Measurements from ENCODE around the gene FASTK.

FASTK gene

DNA sequence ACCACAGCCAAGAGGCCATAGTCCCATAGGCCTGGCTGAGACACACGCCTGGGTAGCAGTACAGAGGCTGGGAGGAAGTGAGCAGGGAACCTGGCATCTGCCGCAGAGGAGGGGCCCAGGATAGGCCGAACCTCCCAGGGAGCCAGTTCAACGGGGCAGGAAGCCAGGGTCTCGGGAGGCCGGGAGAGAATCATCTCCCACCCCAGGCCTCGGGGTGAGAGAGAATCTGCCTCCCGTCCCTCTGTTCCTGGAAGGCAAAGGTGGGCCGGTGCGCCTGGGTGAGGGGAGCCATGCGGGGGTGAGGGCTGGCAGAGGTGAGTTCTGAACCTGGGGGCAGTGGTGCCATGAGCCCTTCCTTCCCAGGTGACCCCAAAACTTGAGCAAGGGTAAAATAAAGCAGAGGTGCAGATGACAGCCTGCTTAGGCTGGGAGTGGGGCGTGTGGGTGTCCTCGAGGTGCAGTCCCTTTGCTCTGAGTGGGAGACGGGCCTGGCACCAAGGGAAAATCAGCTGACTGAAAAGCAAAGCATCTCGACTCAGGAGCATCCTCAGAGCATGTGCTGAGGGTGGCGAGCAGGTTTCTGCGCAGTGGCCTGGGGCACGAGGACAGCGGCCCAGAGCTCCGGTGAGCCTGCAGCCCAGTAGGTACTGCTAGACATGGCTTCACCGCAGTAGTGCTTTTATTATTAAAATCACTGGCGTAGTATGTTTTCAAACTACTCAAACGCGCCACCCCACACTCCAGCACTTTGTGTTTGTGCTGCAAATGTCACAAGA is 21.2 kb upstream of the FASTK start:
- TF ChIP-seq ZC3H10 (CRISPR knock-in tag; IDR thresholded peaks at IDR 0.05) (no peak), CSDC2 (CRISPR knock-in tag; IDR thresholded peaks at IDR 0.05) (no peak), ZNF8 (CRISPR knock-in tag; IDR thresholded peaks at IDR 0.05) (no peak), ISL1 (CRISPR knock-in tag; IDR thresholded peaks at IDR 0.05) (no peak), PPARA (CRISPR knock-in tag; IDR thresholded peaks at IDR 0.05; ENCODE audit: borderline replicate concordance) (no peak), SNAI2 (CRISPR knock-in tag; IDR thresholded peaks at IDR 0.05) (no peak), ZFP3 (CRISPR knock-in tag; IDR thresholded peaks at IDR 0.05) (no peak), ZNF70 (CRISPR knock-in tag; IDR thresholded peaks at IDR 0.05) (no peak), ESRRG (CRISPR knock-in tag; IDR thresholded peaks at IDR 0.05) (no peak), BACH2 (CRISPR knock-in tag; IDR thresholded peaks at IDR 0.05; ENCODE audit: borderline replicate concordance) (no peak)
- TF ChIP-seq, protein P1, sequence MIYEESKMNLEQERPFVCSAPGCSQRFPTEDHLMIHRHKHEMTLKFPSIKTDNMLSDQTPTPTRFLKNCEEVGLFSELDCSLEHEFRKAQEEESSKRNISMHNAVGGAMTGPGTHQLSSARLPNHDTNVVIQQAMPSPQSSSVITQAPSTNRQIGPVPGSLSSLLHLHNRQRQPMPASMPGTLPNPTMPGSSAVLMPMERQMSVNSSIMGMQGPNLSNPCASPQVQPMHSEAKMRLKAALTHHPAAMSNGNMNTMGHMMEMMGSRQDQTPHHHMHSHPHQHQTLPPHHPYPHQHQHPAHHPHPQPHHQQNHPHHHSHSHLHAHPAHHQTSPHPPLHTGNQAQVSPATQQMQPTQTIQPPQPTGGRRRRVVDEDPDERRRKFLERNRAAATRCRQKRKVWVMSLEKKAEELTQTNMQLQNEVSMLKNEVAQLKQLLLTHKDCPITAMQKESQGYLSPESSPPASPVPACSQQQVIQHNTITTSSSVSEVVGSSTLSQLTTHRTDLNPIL (CRISPR knock-in tag; IDR thresholded peaks at IDR 0.05; ENCODE audit: low read depth), result no peak
- TF ChIP-seq, protein P2, sequence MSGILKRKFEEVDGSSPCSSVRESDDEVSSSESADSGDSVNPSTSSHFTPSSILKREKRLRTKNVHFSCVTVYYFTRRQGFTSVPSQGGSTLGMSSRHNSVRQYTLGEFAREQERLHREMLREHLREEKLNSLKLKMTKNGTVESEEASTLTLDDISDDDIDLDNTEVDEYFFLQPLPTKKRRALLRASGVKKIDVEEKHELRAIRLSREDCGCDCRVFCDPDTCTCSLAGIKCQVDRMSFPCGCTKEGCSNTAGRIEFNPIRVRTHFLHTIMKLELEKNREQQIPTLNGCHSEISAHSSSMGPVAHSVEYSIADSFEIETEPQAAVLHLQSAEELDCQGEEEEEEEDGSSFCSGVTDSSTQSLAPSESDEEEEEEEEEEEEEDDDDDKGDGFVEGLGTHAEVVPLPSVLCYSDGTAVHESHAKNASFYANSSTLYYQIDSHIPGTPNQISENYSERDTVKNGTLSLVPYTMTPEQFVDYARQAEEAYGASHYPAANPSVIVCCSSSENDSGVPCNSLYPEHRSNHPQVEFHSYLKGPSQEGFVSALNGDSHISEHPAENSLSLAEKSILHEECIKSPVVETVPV (CRISPR knock-in tag; IDR thresholded peaks at IDR 0.05), result no peak
- ATAC-seq, result no peak

DNA sequence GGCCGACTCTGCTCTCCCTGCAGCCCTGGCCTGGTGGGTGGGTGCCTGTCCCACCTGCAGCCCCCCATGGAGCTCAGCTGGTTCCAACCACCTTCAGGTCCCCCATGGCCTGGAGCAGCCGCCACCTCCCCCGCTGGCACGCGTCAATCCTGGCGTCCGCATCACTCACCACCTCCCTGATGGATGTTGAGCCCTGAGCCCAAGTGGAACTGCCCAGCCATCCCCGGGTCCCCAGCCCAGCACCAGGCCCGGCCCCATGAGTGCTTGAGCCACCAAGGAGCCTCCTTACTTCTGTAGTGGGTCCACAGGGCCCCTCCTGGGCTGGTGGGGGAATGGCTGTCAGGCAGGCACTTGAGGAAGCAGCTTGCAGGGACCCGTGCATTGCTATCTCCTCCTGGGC is 20.3 kb upstream of the FASTK start:
- TF ChIP-seq TOX (CRISPR knock-in tag; IDR thresholded peaks at IDR 0.05; ENCODE audit: borderline replicate concordance) (no peak), SNAI2 (CRISPR knock-in tag; IDR thresholded peaks at IDR 0.05) (no peak)
- ATAC-seq, result no peak

DNA sequence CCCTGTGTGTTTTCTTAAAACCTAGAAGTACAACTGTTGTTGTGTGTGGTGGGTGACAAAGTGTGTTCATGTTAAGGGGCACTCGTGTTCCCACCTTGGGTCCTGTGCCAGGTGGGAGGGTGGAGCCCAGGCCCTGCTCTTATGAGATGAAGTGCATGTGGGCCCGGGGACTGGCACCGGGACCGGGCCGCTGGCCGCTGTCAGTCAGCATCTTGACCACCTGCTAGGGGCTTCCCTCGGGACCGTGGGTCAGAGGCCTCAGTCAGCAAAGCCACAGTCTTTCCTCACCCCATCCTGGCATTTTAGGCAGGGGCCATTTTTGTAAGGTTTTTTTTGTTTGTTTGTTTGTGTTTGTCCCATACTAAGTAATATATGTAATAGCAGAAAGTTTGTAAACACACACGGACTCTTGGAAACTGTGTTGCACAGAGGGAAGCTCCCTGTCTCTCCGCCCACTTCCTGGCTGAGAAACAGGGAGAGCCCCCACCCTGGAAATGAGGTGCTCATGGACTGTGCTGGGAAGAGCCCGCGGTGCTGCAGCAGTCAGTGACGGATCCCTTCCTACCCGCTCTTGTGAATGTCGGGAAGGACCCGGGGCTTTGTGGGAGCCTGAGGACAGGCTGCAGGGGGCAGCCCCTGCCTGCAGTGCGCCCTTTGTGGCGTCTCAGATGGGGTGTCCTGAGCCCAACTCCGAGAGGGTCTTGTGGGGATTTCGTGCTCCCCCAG is 19.0 kb upstream of the FASTK start:
- no peak for ATAC-seq
- TF ChIP-seq SNAI2 (CRISPR knock-in tag; IDR thresholded peaks at IDR 0.05) (no peak), TCF4 (CRISPR knock-in tag; IDR thresholded peaks at IDR 0.05; ENCODE audit: borderline replicate concordance) (no peak), ESRRG (CRISPR knock-in tag; IDR thresholded peaks at IDR 0.05) (no peak), ZFP30 (CRISPR knock-in tag; IDR thresholded peaks at IDR 0.05) (no peak)

DNA sequence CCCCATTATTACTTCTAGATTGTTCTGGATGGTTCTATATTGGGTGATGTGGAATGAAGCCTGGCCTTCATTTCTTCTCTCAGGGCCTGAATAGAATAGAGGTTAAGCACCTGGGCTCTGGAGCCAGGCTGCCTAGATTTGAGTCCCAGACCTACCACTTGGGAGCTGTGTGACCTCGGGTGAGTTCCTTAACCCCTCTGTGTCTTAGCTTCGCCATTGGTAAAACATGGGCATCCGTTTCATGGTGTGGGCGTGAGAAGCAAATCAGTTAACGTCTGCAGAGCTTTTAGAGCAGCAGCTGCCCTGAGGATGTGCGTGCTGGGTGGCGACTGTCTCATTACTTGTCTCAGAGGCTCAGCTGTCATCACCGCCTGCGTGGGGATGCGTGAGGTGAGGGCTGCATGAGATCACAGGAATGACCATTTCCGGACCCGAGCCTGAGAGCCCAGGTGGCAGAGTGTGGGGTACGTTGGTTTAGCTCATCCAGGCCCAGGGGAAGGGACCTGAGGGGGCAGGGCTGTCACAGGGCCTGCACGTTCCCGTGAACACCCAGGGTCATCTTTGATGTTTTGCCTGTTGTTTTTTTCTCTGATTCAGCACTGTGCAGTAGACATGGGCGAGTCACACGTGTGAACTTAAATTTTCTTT is 15.3 kb upstream of the FASTK start:
- ATAC-seq, result no peak
- TF ChIP-seq, protein P1 (CRISPR knock-in tag; IDR thresholded peaks at IDR 0.05; ENCODE audit: low read depth), result no peak

DNA sequence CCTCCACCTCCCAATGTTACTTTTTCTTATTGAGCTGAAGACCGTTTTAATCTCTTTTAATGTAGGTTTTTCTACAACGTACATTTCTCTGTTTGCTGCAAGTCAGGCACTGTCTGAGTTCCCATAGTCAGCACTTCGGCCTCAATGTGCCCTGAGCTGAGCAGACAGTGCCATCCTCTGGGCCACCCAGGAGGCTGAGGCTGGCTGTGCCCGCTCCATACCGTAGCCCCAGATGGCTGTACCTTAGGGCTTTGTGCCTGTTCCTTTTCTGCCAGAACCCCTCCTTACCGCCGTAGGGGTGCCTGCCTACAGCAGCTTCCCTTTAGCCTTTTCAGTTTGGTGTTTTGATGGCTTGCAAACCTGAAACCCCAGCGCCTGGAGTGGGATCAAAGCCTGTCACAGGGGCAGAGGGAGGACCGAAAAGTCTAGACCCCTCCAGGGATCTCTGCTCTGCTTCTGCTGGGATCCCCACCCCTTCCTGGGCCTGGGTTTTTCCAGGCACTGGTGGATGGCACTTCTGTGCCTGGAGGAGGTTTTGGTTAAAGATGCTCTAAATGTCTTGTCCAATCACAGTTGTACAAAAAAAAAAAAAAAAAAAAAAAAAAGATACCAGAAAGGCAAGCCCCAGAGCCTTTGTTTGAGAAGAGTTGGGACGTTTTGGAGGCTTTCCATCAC is 14.7 kb upstream of the FASTK start:
- ATAC-seq, result peak; percentile 56

More for the DNA sequence above, 14.7 kb upstream of the FASTK start:
- TF ChIP-seq TOX (CRISPR knock-in tag; IDR thresholded peaks at IDR 0.05; ENCODE audit: borderline replicate concordance) (no peak), ISL1 (CRISPR knock-in tag; IDR thresholded peaks at IDR 0.05) (no peak), GLIS3 (CRISPR knock-in tag; IDR thresholded peaks at IDR 0.05) (no peak), ESRRG (CRISPR knock-in tag; IDR thresholded peaks at IDR 0.05) (no peak), TCF4 (CRISPR knock-in tag; IDR thresholded peaks at IDR 0.05; ENCODE audit: borderline replicate concordance) (no peak), PPARA (CRISPR knock-in tag; IDR thresholded peaks at IDR 0.05; ENCODE audit: borderline replicate concordance) (no peak)
- TF ChIP-seq, protein P3, sequence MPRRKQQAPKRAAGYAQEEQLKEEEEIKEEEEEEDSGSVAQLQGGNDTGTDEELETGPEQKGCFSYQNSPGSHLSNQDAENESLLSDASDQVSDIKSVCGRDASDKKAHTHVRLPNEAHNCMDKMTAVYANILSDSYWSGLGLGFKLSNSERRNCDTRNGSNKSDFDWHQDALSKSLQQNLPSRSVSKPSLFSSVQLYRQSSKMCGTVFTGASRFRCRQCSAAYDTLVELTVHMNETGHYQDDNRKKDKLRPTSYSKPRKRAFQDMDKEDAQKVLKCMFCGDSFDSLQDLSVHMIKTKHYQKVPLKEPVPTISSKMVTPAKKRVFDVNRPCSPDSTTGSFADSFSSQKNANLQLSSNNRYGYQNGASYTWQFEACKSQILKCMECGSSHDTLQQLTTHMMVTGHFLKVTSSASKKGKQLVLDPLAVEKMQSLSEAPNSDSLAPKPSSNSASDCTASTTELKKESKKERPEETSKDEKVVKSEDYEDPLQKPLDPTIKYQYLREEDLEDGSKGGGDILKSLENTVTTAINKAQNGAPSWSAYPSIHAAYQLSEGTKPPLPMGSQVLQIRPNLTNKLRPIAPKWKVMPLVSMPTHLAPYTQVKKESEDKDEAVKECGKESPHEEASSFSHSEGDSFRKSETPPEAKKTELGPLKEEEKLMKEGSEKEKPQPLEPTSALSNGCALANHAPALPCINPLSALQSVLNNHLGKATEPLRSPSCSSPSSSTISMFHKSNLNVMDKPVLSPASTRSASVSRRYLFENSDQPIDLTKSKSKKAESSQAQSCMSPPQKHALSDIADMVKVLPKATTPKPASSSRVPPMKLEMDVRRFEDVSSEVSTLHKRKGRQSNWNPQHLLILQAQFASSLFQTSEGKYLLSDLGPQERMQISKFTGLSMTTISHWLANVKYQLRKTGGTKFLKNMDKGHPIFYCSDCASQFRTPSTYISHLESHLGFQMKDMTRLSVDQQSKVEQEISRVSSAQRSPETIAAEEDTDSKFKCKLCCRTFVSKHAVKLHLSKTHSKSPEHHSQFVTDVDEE (CRISPR knock-in tag; IDR thresholded peaks at IDR 0.05), result no peak

Data from SK-N-SH treated with all-trans-retinoic acid at 6 μM for 48 hours (cell line).